ENCODE results near the gene AXL.
A peak's percentile ranks its signal among the peaks of the same experiment; 100 is the strongest.
"Not testable (repeated sequence)": the region's sequence is repeated elsewhere in the genome, so short reads cannot be mapped to it uniquely, and the experiment has no call there.

Gene AXL

GRCh38 chr19:41288673-41289530, 69.9 kb downstream of the AXL start:
- DNase-seq: no peak

- not testable (repeated sequence) for DNase-seq
Observed at GRCh38 chr19:41289814-41290213, 70.8 kb downstream of the AXL start.

- no peak for DNase-seq
Observed at GRCh38 chr19:41294393-41294792, 75.4 kb downstream of the AXL start.

- no peak for DNase-seq
Observed at GRCh38 chr19:41295499-41295898, 76.5 kb downstream of the AXL start.

- no peak for DNase-seq
Observed at GRCh38 chr19:41296433-41296871, 77.4 kb downstream of the AXL start.

- no peak for DNase-seq
Observed at GRCh38 chr19:41297628-41298347, 78.8 kb downstream of the AXL start.

GRCh38 chr19:41298348-41298964, 79.4 kb downstream of the AXL start:
- DNase-seq: no peak

GRCh38 chr19:41299046-41299754, 80.2 kb downstream of the AXL start:
- DNase-seq: no peak

GRCh38 chr19:41299755-41300089, 80.7 kb downstream of the AXL start:
- DNase-seq: no peak

- DNase-seq: no peak
Observed at GRCh38 chr19:41300555-41300954, 81.5 kb downstream of the AXL start.

GRCh38 chr19:41302624-41303351, 83.8 kb downstream of the AXL start:
- DNase-seq: no peak

GRCh38 chr19:41303954-41304353, 84.9 kb downstream of the AXL start:
- DNase-seq: no peak

- DNase-seq: no peak
Observed at GRCh38 chr19:41304706-41305483, 85.9 kb downstream of the AXL start.

- no peak for DNase-seq
Observed at GRCh38 chr19:41305927-41306793, 87.1 kb downstream of the AXL start.

- DNase-seq: no peak
Observed at GRCh38 chr19:41307090-41307875, 88.3 kb downstream of the AXL start.

GRCh38 chr19:41307954-41308449, 89.0 kb downstream of the AXL start:
- DNase-seq: no peak

GRCh38 chr19:41308450-41309179, 89.6 kb downstream of the AXL start:
- peak; percentile 85 for DNase-seq

- no peak for DNase-seq
Observed at GRCh38 chr19:41309180-41310032, 90.4 kb downstream of the AXL start.
